Sciatic nerve (tissue), 2 donors: ENCODE data around the gene TOR3A. TPM values are rescaled to one million over a fixed set of nuclear protein-coding genes. Genes with fewer than 3 reads are reported as not detected.
"Not testable (repeated sequence)": the region's sequence is repeated elsewhere in the genome, so short reads cannot be mapped to it uniquely, and the experiment has no call there.

ENCODE experiments used
- ATAC-seq: fragments of 200-7000 bp; cut with Tn5 transposase; one replicate; pipeline ENCODE4 v1.9.1; 2020; ENCODE audit warnings: mild to moderate bottlenecking, moderate library complexity
- DNase-seq: peaks from one replicate; pipeline ENCODE4 v3.0.0-alpha.2; 2020; ENCODE audit warnings: low spot score
- intact Hi-C: fragments of 100-400 bp; cut with DNase I; formaldehyde crosslinking; loops from one replicate; pipeline ENCODE4 v1.14.2; 2022
- total RNA-seq: library from RNA; stranded (reverse); fragmentation: NEBNext Ultra II Directional; extraction: Animal tissue kit (Norgen Biotek cat#: 25700); gene quantifications from one replicate; pipeline ENCODE4 v1.2.1, GENCODE V29; 2021
- donor health status: DM: no; HTN: no; CAD: no.
- donor health status: DM: no; HTN: no; CAD: no.

TOR3A gene
- total RNA-seq: 18.4 TPM

- ATAC-seq (peak; percentile 98), DNase-seq (peak; percentile 95)
- intact Hi-C loops: no loop called here
These were observed at the start of gene TOR3A for GRCh38 chr1:179081687-179082332. Gene TOR3A (plus strand): TSS chr1:179082070. CDS start chr1:179082129, 59 bp downstream.

GRCh38 chr1:179034720-179035119 is 47.1 kb upstream of the TOR3A start:
- intact Hi-C loops: no loop called here
- ATAC-seq (no peak), DNase-seq (no peak)

GRCh38 chr1:179036844-179037465 is 44.9 kb upstream of the TOR3A start:
- ATAC-seq (no peak), DNase-seq (no peak)
- intact Hi-C loops: no loop called here

GRCh38 chr1:179038528-179039281 is 43.2 kb upstream of the TOR3A start:
- intact Hi-C loops: no loop called here
- ATAC-seq: no peak
- DNase-seq: no peak

GRCh38 chr1:179039502-179040174 is 42.2 kb upstream of the TOR3A start:
- intact Hi-C loops, ATAC-seq, DNase-seq: not testable (repeated sequence)

- not testable (repeated sequence) for ATAC-seq
These were observed 41.7 kb upstream of the TOR3A start for GRCh38 chr1:179040175-179040551.

GRCh38 chr1:179042087-179042486 is 39.8 kb upstream of the TOR3A start:
- ATAC-seq (no peak), DNase-seq (no peak)
- intact Hi-C loops: no loop called here

More at GRCh38 chr1:179040175-179040551, 41.7 kb upstream of the TOR3A start:
- DNase-seq, intact Hi-C loops: not testable (repeated sequence)

GRCh38 chr1:179042700-179043099 is 39.2 kb upstream of the TOR3A start:
- intact Hi-C loops: no loop called here
- DNase-seq (no peak), ATAC-seq (no peak)

GRCh38 chr1:179043266-179043665 is 38.6 kb upstream of the TOR3A start:
- ATAC-seq (no peak), DNase-seq (no peak)
- intact Hi-C loops: no loop called here

- DNase-seq (no peak), ATAC-seq (no peak)
- intact Hi-C loops: no loop called here
These were observed 38.0 kb upstream of the TOR3A start for GRCh38 chr1:179043907-179044306.

- intact Hi-C loops: no loop called here
- DNase-seq (no peak), ATAC-seq (no peak)
These were observed 34.8 kb upstream of the TOR3A start for GRCh38 chr1:179046808-179047635.

GRCh38 chr1:179047636-179047997 is 34.3 kb upstream of the TOR3A start:
- intact Hi-C loops: no loop called here
- ATAC-seq (no peak), DNase-seq (no peak)

GRCh38 chr1:179048339-179049124 is 33.3 kb upstream of the TOR3A start:
- DNase-seq (no peak), ATAC-seq (no peak)
- intact Hi-C loops: no loop called here

- DNase-seq: no peak
- intact Hi-C loops: no loop called here
- no peak for ATAC-seq
These were observed 29.1 kb upstream of the TOR3A start for GRCh38 chr1:179052776-179053175.

GRCh38 chr1:179053486-179053885 is 28.4 kb upstream of the TOR3A start:
- no peak for DNase-seq
- ATAC-seq: no peak
- intact Hi-C loops: no loop called here

- ATAC-seq: no peak
- no peak for DNase-seq
- intact Hi-C loops: no loop called here
These were observed 25.9 kb upstream of the TOR3A start for GRCh38 chr1:179055937-179056336.

GRCh38 chr1:179058487-179059483 is 23.1 kb upstream of the TOR3A start:
- no peak for ATAC-seq
- intact Hi-C loops: no loop called here
- DNase-seq: no peak
